Measurements from ENCODE around the gene CLDN8. TPM values are rescaled to one million over a fixed set of nuclear protein-coding genes. Genes with fewer than 3 reads are reported as not detected.

CLDN8 gene
- total RNA-seq, 1 experiment from 2014 or later, result not detected

DNA sequence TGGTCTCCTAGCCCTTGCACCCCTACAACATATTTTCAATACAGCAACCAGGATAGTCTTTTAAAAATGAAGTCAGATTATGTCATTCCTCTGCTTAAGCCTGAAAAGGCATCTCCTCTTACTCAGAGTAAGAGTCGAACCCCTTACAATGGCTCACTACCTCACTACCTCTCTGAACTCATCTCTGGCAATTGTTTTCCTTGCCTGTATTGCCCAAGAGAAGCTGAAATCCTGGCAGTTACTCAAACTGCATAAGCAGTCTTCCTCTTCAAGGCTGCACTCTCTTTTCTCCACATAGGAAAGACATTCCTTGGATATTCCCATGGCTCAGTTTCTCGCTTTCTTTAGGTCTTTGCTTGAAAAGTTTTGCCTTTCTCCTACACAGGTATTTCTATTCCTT, 22.7 kb downstream of the CLDN8 start:
- Histone ChIP-seq H3K4me3 (ENCODE audit: low read depth in 2 of 2, low read length in 2 of 2) (no peak overlapping the region), H3K27me3 (ENCODE audit: control insufficient read depth, insufficient read depth, low read length) (no peaks in the 10 kb centered on the region), H3K27ac (ENCODE audit: low read length) (no peak overlapping the region), H3K9me3 (ENCODE audit: control insufficient read depth, insufficient read depth, low read depth, low read length) (no peaks in the 10 kb centered on the region), H3K4me1 (ENCODE audit: control insufficient read depth, insufficient read depth, low read length) (no peaks in the 10 kb centered on the region), H3K36me3 (ENCODE audit: control insufficient read depth, insufficient read depth, low read length) (no peaks in the 10 kb centered on the region)
- ChIA-PET POLR2A (no interaction called here), CTCF (no interaction called here)
- DNase-seq (ENCODE audit: low read depth, low spot score) (no peak), ATAC-seq (no peak)
- BruUV-seq (replicated peaks), result no TSS peak
- in situ Hi-C loops (cut with HindIII; ENCODE audit: low pct_unique_long_range_greater_than_20kb, low sequenced_read_pairs) (no loop called here), intact Hi-C loops (cut with micrococcal nuclease; ENCODE audit: unreplicated experiment) (loop anchor here (10.0 kb wide), 1 partner anchor 148 kb away; no protein-coding TSS in a partner anchor)
- TF ChIP-seq TCF7L2 (IDR thresholded peaks at IDR 0.05; ENCODE audit: low read depth, low read length) (no peak), POLR2AphosphoS5 (IDR thresholded peaks at IDR 0.05; ENCODE audit: low read depth, low read length) (no peak), SIN3A (IDR thresholded peaks at IDR 0.05; ENCODE audit: borderline replicate concordance, insufficient read depth, low read depth, low read length) (no peak)
- TF ChIP-seq, protein P1, sequence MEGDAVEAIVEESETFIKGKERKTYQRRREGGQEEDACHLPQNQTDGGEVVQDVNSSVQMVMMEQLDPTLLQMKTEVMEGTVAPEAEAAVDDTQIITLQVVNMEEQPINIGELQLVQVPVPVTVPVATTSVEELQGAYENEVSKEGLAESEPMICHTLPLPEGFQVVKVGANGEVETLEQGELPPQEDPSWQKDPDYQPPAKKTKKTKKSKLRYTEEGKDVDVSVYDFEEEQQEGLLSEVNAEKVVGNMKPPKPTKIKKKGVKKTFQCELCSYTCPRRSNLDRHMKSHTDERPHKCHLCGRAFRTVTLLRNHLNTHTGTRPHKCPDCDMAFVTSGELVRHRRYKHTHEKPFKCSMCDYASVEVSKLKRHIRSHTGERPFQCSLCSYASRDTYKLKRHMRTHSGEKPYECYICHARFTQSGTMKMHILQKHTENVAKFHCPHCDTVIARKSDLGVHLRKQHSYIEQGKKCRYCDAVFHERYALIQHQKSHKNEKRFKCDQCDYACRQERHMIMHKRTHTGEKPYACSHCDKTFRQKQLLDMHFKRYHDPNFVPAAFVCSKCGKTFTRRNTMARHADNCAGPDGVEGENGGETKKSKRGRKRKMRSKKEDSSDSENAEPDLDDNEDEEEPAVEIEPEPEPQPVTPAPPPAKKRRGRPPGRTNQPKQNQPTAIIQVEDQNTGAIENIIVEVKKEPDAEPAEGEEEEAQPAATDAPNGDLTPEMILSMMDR (IDR thresholded peaks at IDR 0.05), result no peak
- TF ChIP-seq, protein P2, sequence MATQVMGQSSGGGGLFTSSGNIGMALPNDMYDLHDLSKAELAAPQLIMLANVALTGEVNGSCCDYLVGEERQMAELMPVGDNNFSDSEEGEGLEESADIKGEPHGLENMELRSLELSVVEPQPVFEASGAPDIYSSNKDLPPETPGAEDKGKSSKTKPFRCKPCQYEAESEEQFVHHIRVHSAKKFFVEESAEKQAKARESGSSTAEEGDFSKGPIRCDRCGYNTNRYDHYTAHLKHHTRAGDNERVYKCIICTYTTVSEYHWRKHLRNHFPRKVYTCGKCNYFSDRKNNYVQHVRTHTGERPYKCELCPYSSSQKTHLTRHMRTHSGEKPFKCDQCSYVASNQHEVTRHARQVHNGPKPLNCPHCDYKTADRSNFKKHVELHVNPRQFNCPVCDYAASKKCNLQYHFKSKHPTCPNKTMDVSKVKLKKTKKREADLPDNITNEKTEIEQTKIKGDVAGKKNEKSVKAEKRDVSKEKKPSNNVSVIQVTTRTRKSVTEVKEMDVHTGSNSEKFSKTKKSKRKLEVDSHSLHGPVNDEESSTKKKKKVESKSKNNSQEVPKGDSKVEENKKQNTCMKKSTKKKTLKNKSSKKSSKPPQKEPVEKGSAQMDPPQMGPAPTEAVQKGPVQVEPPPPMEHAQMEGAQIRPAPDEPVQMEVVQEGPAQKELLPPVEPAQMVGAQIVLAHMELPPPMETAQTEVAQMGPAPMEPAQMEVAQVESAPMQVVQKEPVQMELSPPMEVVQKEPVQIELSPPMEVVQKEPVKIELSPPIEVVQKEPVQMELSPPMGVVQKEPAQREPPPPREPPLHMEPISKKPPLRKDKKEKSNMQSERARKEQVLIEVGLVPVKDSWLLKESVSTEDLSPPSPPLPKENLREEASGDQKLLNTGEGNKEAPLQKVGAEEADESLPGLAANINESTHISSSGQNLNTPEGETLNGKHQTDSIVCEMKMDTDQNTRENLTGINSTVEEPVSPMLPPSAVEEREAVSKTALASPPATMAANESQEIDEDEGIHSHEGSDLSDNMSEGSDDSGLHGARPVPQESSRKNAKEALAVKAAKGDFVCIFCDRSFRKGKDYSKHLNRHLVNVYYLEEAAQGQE (IDR thresholded peaks at IDR 0.05; ENCODE audit: insufficient read depth in 1 of 2, low read depth in 2 of 2, low read length in 1 of 2), result no peak

DNA sequence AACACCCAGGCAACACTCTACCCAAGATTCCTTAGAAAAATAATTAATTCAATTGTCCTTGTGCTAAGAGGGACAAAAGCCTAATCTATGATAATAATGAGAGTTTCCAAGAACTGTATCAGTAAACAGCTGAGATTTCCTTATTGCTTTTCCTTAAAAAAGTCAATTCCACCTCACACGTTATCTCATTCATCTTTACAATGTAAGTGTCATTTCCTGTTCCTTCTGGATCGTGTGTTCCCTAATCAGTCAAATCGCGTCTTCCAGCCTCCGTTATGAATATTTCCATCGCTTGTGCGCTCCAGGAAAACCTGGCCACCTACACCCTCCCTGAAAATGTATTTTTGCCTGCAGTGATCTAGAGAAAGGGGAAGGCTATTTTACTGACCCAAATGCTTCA, 25.3 kb downstream of the CLDN8 start:
- no peak for TF ChIP-seq SIN3A (IDR thresholded peaks at IDR 0.05; ENCODE audit: borderline replicate concordance, insufficient read depth, low read depth, low read length)
- no peak for TF ChIP-seq TCF7L2 (IDR thresholded peaks at IDR 0.05; ENCODE audit: low read depth, low read length)
- TF ChIP-seq, protein P1 (IDR thresholded peaks at IDR 0.05), result no peak
- TF ChIP-seq, protein P2 (IDR thresholded peaks at IDR 0.05; ENCODE audit: insufficient read depth in 1 of 2, low read depth in 2 of 2, low read length in 1 of 2), result no peak
- TF ChIP-seq POLR2AphosphoS5 (IDR thresholded peaks at IDR 0.05; ENCODE audit: low read depth, low read length), result no peak
- no peak overlapping the region for H3K4me3 ChIP-seq (ENCODE audit: low read depth in 2 of 2, low read length in 2 of 2)
- H3K27ac ChIP-seq (ENCODE audit: low read length), result no peak overlapping the region
- CTCF ChIA-PET, result no interaction called here
- H3K27me3 ChIP-seq (ENCODE audit: control insufficient read depth, insufficient read depth, low read length), result no peaks in the 10 kb centered on the region
- POLR2A ChIA-PET, result no interaction called here
- DNase-seq (ENCODE audit: low read depth, low spot score), result no peak
- BruUV-seq (replicated peaks), result no TSS peak
- in situ Hi-C loops (cut with HindIII; ENCODE audit: low pct_unique_long_range_greater_than_20kb, low sequenced_read_pairs) (no loop called here), intact Hi-C loops (cut with micrococcal nuclease; ENCODE audit: unreplicated experiment) (loop anchor here (10.0 kb wide), 1 partner anchor 146 kb away; no protein-coding TSS in a partner anchor)
- H3K36me3 ChIP-seq (ENCODE audit: control insufficient read depth, insufficient read depth, low read length), result no peaks in the 10 kb centered on the region
- ATAC-seq, result no peak
- H3K4me1 ChIP-seq (ENCODE audit: control insufficient read depth, insufficient read depth, low read length), result no peaks in the 10 kb centered on the region
- no peaks in the 10 kb centered on the region for H3K9me3 ChIP-seq (ENCODE audit: control insufficient read depth, insufficient read depth, low read depth, low read length)

Measured in Panc1 (cell line).